Mesendoderm (in vitro differentiated cells): ENCODE data around the gene SRBD1.

ENCODE experiments used
- DNase-seq: peaks from one replicate; pipeline ENCODE4 v3.0.0; 2013
- H2AK5ac ChIP-seq: 2 replicates; pipeline ENCODE4 v1.6.1; 2013; ENCODE audit warnings: low read length, inconsistent platforms
- H2BK120ac ChIP-seq: 2 replicates; pipeline ENCODE4 v1.6.1; 2013; ENCODE audit warnings: low read depth, mild to moderate bottlenecking, low read length, moderate library complexity, mixed read lengths
- H2BK15ac ChIP-seq: replicated peaks from 2 replicates; pipeline ENCODE4 v1.6.1; 2013; ENCODE audit warnings: low read depth, mild to moderate bottlenecking, moderate library complexity
- H2BK5ac ChIP-seq: 2 replicates; pipeline ENCODE4 v1.6.1; 2013; ENCODE audit warnings: low read length, inconsistent platforms
- H3K18ac ChIP-seq: 2 replicates; pipeline ENCODE4 v1.6.1; 2013; ENCODE audit warnings: mild to moderate bottlenecking, low read length, mixed read lengths
- H3K23ac ChIP-seq: one replicate; pipeline ENCODE4 v1.6.1; 2013; ENCODE audit warnings: low read length
- H3K27ac ChIP-seq: 2 replicates; pipeline ENCODE4 v1.5.1; 2013; ENCODE audit warnings: low read depth, mild to moderate bottlenecking, inconsistent platforms, low read length, moderate library complexity
- H3K27me3 ChIP-seq: 2 replicates; pipeline ENCODE4 v1.6.1; 2013; ENCODE audit warnings: low read length, control low read depth, mild to moderate bottlenecking, inconsistent platforms; ENCODE audit not compliant: insufficient read depth, poor library complexity
- H3K36me3 ChIP-seq: 2 replicates; pipeline ENCODE4 v1.6.1; 2013; ENCODE audit warnings: low read length, inconsistent platforms; ENCODE audit not compliant: control insufficient read depth, insufficient read depth
- H3K4ac ChIP-seq: one replicate; pipeline ENCODE4 v1.6.1; 2013; ENCODE audit warnings: low read depth, mild to moderate bottlenecking, low read length, moderate library complexity
- H3K4me1 ChIP-seq: 2 replicates; pipeline ENCODE4 v1.6.1; 2013; ENCODE audit warnings: low read depth, low read length, inconsistent platforms; ENCODE audit not compliant: control insufficient read depth
- H3K4me2 ChIP-seq: 2 replicates; pipeline ENCODE4 v1.6.1; 2013; ENCODE audit warnings: low read length
- H3K4me3 ChIP-seq: 2 replicates; pipeline ENCODE4 v1.5.1; 2013; ENCODE audit warnings: mild to moderate bottlenecking, low read length
- H3K56ac ChIP-seq: one replicate; pipeline ENCODE4 v1.6.1; 2013; ENCODE audit warnings: low read length
- H3K79me1 ChIP-seq: 2 replicates; pipeline ENCODE4 v1.6.1; 2013; ENCODE audit warnings: low read length, inconsistent platforms
- H3K79me2 ChIP-seq: 2 replicates; pipeline ENCODE4 v1.6.1; 2013; ENCODE audit warnings: mild to moderate bottlenecking, low read length; ENCODE audit not compliant: control insufficient read depth, insufficient read depth
- H3K9ac ChIP-seq: 2 replicates; pipeline ENCODE4 v1.6.1; 2013; ENCODE audit warnings: low read length, inconsistent platforms
- H4K5ac ChIP-seq: one replicate; pipeline ENCODE4 v1.6.1; 2013; ENCODE audit warnings: low read length
- H4K8ac ChIP-seq: one replicate; pipeline ENCODE4 v1.6.1; 2013; ENCODE audit warnings: low read depth, mild to moderate bottlenecking, control low read depth, low read length, moderate library complexity
- WGBS: extraction: QIAGEN DNeasy Blood & Tissue Kit; methylation state at CpG from one replicate; pipeline ENCODE4 v1.1.7; 2013; ENCODE audit warnings: low lambda C conversion rate, missing lambda C conversion rate; ENCODE audit not compliant: insufficient coverage; ENCODE audit errors: extremely low coverage; 5-methylcytosine and 5-hydroxymethylcytosine counted together

Gene SRBD1

GRCh38 chr2:45541450-45541849 is 69.6 kb downstream of the SRBD1 start:
- Histone ChIP-seq H2AK5ac (no peak overlapping the region), H3K56ac (no peak overlapping the region), H2BK5ac (no peak overlapping the region), H3K4me2 (no peak overlapping the region), H3K36me3 (peaks cover 2% of the 10 kb centered on the region), H3K4me1 (no peaks in the 10 kb centered on the region), H2BK120ac (no peak overlapping the region), H2BK15ac (no peak overlapping the region), H3K4ac (no peak overlapping the region), H3K79me2 (no peaks in the 10 kb centered on the region), H3K27ac (no peak overlapping the region), H3K79me1 (no peaks in the 10 kb centered on the region), H4K8ac (no peak overlapping the region), H4K5ac (no peak overlapping the region), H3K27me3 (no peaks in the 10 kb centered on the region), H3K18ac (no peak overlapping the region), H3K4me3 (no peak overlapping the region), H3K9ac (no peak overlapping the region), H3K23ac (no peak overlapping the region)
- WGBS: no CpG with 5 or more reads among the region's 2 CpGs
- DNase-seq: peak; percentile 22

- Histone ChIP-seq H3K27ac (no peak overlapping the region), H3K56ac (no peak overlapping the region), H3K23ac (no peak overlapping the region), H3K4me3 (no peak overlapping the region), H3K18ac (no peak overlapping the region), H2AK5ac (no peak overlapping the region), H3K4me1 (no peaks in the 10 kb centered on the region), H3K79me2 (no peaks in the 10 kb centered on the region), H3K79me1 (no peaks in the 10 kb centered on the region), H3K4me2 (no peak overlapping the region), H3K4ac (no peak overlapping the region), H3K9ac (no peak overlapping the region), H4K8ac (no peak overlapping the region), H2BK15ac (no peak overlapping the region), H4K5ac (no peak overlapping the region), H2BK120ac (no peak overlapping the region), H3K36me3 (peaks cover 2% of the 10 kb centered on the region), H3K27me3 (no peaks in the 10 kb centered on the region), H2BK5ac (no peak overlapping the region)
- WGBS: no CpG with 5 or more reads among the region's 8 CpGs
- no peak for DNase-seq
Measured at GRCh38 chr2:45540942-45541341, 70.1 kb downstream of the SRBD1 start.

DNA sequence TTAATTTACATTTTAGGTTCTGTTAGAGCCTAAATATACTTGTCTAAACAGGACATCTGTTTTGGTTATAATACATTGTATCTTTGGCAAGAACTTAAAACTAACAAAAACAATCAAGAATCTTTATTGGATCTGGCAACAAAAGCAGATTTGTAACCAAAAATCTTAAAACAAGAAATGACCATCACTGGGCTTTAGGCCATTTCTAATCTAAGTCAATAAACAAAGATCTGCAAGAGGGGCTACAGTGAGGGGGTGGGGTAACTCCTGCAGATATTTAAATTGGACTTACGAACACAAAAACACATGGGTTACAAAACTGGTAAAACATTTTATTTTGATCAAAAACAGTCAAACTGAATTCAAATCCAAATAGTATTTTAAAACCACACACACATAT is 77.3 kb downstream of the SRBD1 start:
- no peak overlapping the region for H3K56ac ChIP-seq
- H3K4me2 ChIP-seq: no peak overlapping the region
- H3K9ac ChIP-seq: no peak overlapping the region
- no peaks in the 10 kb centered on the region for H3K79me2 ChIP-seq
- H2BK5ac ChIP-seq: no peak overlapping the region
- no CpG with 5 or more reads among the region's 1 CpG for WGBS
- no peak overlapping the region for H4K5ac ChIP-seq
- no peak overlapping the region for H2BK120ac ChIP-seq
- no peaks in the 10 kb centered on the region for H3K27me3 ChIP-seq
- H2AK5ac ChIP-seq: no peak overlapping the region
- H3K79me1 ChIP-seq: no peaks in the 10 kb centered on the region
- no peaks in the 10 kb centered on the region for H3K36me3 ChIP-seq
- H4K8ac ChIP-seq: no peak overlapping the region
- no peak overlapping the region for H3K27ac ChIP-seq
- no peaks in the 10 kb centered on the region for H3K4me1 ChIP-seq
- no peak overlapping the region for H3K18ac ChIP-seq
- no peak overlapping the region for H2BK15ac ChIP-seq
- DNase-seq: no peak
- H3K4me3 ChIP-seq: no peak overlapping the region
- no peak overlapping the region for H3K23ac ChIP-seq
- no peak overlapping the region for H3K4ac ChIP-seq

GRCh38 chr2:45532181-45532580 is 78.9 kb downstream of the SRBD1 start:
- H3K79me2 ChIP-seq: no peaks in the 10 kb centered on the region
- H3K27me3 ChIP-seq: no peaks in the 10 kb centered on the region
- H3K79me1 ChIP-seq: no peaks in the 10 kb centered on the region
- no peak overlapping the region for H3K4me3 ChIP-seq
- H3K18ac ChIP-seq: no peak overlapping the region
- no peak for DNase-seq
- H4K5ac ChIP-seq: no peak overlapping the region
- no CpG with 5 or more reads among the region's 3 CpGs for WGBS
- no peak overlapping the region for H3K4me2 ChIP-seq
- H2BK120ac ChIP-seq: no peak overlapping the region
- H3K56ac ChIP-seq: no peak overlapping the region
- no peaks in the 10 kb centered on the region for H3K4me1 ChIP-seq
- no peak overlapping the region for H3K4ac ChIP-seq
- no peak overlapping the region for H3K27ac ChIP-seq
- H4K8ac ChIP-seq: no peak overlapping the region
- no peak overlapping the region for H2BK5ac ChIP-seq
- no peak overlapping the region for H3K9ac ChIP-seq
- H2AK5ac ChIP-seq: no peak overlapping the region
- H2BK15ac ChIP-seq: no peak overlapping the region
- no peak overlapping the region for H3K23ac ChIP-seq
- no peaks in the 10 kb centered on the region for H3K36me3 ChIP-seq

- WGBS: no CpG with 5 or more reads among the region's 1 CpG
- Histone ChIP-seq H3K9ac (no peak overlapping the region), H3K4me3 (no peak overlapping the region), H4K5ac (no peak overlapping the region), H2AK5ac (no peak overlapping the region), H3K36me3 (no peaks in the 10 kb centered on the region), H2BK15ac (no peak overlapping the region), H3K4ac (no peak overlapping the region), H4K8ac (no peak overlapping the region), H3K23ac (no peak overlapping the region), H2BK120ac (no peak overlapping the region), H3K4me2 (no peak overlapping the region), H3K27ac (no peak overlapping the region), H3K79me2 (no peaks in the 10 kb centered on the region), H3K79me1 (no peaks in the 10 kb centered on the region), H3K18ac (no peak overlapping the region), H3K4me1 (no peaks in the 10 kb centered on the region), H3K27me3 (no peaks in the 10 kb centered on the region), H2BK5ac (no peak overlapping the region), H3K56ac (no peak overlapping the region)
- no peak for DNase-seq
Measured at GRCh38 chr2:45524016-45524415, 87.1 kb downstream of the SRBD1 start.

DNA sequence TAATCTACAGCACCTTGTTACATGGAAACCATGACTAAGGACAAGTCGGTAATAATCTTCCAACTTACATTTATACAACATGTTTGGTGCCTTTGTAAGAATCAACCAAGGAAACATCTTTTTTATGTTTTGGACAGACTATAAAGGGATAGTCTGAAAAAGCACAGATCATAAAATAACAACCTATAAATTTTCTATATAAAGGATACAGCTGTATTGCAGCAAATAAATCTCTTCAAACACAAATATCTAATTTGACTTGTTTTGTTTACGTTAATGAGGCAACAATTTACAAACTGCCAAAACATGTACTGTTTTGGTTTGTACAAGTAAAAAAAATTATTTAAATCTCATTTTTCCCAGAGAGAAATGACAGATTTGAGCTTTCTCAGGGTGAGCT is 92.5 kb downstream of the SRBD1 start:
- no peak overlapping the region for H2BK5ac ChIP-seq
- no peaks in the 10 kb centered on the region for H3K79me2 ChIP-seq
- no CpG with 5 or more reads among the region's 2 CpGs for WGBS
- no peak overlapping the region for H2AK5ac ChIP-seq
- H3K18ac ChIP-seq: no peak overlapping the region
- no peak overlapping the region for H4K5ac ChIP-seq
- no peaks in the 10 kb centered on the region for H3K79me1 ChIP-seq
- H3K4ac ChIP-seq: no peak overlapping the region
- H3K36me3 ChIP-seq: no peaks in the 10 kb centered on the region
- no peak overlapping the region for H2BK15ac ChIP-seq
- H3K56ac ChIP-seq: no peak overlapping the region
- H3K23ac ChIP-seq: no peak overlapping the region
- no peak overlapping the region for H3K27ac ChIP-seq
- no peaks in the 10 kb centered on the region for H3K27me3 ChIP-seq
- H3K4me2 ChIP-seq: no peak overlapping the region
- H3K4me1 ChIP-seq: no peaks in the 10 kb centered on the region
- no peak overlapping the region for H3K9ac ChIP-seq
- no peak overlapping the region for H3K4me3 ChIP-seq
- H2BK120ac ChIP-seq: no peak overlapping the region
- no peak overlapping the region for H4K8ac ChIP-seq
- DNase-seq: no peak
